AG09319 (cell line): ENCODE measurements around the gene MTHFD1L.

Experiments
- DNase-seq: peaks from one replicate; pipeline ENCODE4 v3.0.0-alpha.2; 2010; ENCODE audit warnings: low read depth; ENCODE audit errors: extremely low read depth
- TF ChIP-seq, protein P1 (sequence below): IDR thresholded peaks from 2 replicates; pipeline ENCODE4 v1.5.1; 2011; ENCODE audit warnings: low read depth, mild to moderate bottlenecking, inconsistent platforms, low read length, moderate library complexity

Gene MTHFD1L

DNA sequence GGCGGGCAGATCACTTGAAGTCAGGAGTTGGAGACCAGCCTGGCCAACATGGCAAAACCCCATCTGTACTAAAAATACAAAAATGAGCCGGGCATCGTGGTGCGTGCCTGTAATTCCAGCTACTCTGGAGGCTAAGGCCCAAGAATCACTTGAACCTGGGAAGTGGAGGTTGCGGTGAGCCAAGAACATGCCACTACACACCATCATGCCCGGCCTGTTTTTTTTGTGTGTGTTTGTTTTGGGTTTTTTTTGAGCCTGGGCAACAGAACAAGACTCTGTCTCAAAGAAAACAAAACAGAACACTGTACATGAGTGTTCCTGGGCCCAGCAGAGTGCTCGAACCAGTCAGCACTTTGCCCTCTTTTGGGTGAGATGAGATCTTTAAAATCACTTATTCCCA lies 159.1 kb downstream of the MTHFD1L start:
- TF ChIP-seq, protein P1, sequence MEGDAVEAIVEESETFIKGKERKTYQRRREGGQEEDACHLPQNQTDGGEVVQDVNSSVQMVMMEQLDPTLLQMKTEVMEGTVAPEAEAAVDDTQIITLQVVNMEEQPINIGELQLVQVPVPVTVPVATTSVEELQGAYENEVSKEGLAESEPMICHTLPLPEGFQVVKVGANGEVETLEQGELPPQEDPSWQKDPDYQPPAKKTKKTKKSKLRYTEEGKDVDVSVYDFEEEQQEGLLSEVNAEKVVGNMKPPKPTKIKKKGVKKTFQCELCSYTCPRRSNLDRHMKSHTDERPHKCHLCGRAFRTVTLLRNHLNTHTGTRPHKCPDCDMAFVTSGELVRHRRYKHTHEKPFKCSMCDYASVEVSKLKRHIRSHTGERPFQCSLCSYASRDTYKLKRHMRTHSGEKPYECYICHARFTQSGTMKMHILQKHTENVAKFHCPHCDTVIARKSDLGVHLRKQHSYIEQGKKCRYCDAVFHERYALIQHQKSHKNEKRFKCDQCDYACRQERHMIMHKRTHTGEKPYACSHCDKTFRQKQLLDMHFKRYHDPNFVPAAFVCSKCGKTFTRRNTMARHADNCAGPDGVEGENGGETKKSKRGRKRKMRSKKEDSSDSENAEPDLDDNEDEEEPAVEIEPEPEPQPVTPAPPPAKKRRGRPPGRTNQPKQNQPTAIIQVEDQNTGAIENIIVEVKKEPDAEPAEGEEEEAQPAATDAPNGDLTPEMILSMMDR, result no peak
- no peak for DNase-seq

DNA sequence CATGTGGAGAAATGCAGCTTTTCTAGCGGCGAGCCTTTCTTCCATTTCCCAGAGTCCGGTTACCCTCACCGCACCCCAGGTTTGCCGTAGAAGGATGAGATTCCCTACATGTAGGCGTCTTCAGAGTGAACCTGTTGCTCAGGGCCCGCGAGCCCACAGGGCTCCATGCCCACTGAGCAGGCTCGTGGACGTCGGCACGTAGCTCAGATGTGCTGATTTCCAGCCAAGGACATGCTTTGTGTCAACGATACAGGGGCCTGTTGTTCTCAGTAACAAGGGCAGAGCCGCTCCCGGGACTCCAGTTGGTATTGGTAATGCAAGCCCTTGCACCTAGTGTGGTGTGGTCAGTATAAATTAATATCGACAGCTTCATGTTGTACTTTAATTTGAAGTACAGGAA lies 159.6 kb downstream of the MTHFD1L start:
- no peak for DNase-seq
- TF ChIP-seq, protein P1, result no peak

DNA sequence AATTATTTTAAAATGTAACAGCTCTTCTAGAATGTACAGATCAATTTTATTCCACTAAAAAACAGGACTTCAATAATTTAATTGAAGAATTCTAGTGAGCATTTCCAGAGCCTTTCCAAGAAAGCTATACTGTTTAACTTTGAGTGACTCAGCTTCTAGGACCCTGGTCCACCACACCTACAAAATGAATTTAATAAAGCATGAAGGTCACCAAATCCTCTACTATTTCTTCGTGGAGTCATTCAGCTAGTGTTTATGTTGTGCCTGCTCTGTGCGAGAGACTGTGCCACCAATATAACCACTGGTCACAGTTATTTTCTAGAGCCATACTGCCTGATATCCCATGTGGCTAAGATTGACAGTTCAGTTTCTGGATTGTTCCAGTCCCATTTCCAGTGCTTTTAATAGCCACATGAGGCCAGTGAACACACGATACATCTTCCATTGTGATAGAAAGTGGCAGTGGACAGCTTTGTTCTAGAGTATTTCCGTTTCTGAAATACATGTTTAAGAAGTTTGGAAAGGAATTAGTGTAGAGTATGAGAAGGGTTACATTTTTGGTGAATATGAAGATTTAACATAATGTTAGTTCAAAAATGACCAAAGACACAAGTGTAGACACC lies 160.7 kb downstream of the MTHFD1L start:
- TF ChIP-seq, protein P1, result no peak
- no peak for DNase-seq

DNA sequence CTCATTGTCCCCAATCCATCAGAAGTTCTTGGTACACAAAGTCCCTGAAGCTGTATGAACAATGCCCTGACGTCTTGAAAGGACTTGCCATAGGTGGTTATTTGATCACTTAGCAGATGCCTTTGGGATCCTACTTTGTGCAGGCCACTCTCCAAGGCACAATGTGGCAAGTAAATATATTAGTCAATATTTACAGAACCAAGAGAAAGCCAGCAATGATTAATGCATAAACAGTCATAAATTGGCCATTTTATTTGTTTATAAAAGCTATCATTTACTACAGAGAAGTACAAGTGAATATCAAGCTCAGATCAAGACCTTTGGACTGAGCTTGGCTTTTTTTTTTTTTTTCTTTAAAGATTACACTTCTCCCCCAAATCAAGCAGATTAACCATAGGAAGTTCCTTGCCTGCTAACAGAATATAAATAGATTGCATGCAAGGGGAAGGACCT lies 161.8 kb downstream of the MTHFD1L start:
- no peak for DNase-seq
- TF ChIP-seq, protein P1, result no peak

DNA sequence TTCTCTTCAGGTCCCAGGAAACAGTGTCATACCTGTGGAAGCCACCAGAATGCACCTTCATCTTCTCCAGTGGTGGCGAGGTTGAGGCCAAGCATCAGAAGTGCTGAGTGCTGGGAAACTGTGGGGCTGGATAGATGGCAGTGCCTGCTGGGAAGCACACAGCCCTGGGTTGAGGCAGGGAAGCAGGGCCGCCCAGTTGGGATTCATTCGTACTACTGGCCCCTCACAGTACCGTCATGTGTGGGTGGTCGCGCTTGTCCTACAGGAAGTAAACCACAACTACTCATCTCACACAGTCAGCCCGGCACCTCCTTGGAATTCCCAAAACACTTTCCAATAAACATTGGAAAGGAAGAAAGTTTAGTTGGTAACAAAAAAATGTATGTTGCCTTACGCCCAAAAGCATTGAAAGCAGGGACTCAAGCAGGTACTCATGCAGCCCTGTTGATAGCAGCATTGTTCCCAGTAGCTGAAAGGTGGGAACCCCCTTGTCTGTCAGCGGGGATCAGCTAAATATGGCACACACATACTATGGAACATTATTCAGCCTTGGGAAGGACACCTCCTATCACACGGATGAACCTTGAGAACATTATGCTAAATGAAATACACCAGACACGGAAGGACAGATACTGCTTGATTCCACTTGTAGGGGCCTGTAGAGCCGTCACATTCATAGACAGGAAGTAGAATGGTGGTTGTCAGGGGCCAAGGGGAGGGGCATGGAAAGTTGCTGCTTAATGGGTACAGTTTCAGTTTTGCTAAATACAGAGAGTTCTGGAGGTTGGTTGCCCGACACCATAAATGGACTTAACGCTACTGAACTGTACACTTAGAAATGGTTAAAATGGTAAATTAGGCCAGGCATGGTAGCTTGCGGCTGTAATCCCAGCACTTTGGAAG lies 162.7 kb downstream of the MTHFD1L start:
- no peak for DNase-seq
- TF ChIP-seq, protein P1, result no peak

GRCh38 chr6:151029970-151030369 lies 164.5 kb downstream of the MTHFD1L start:
- TF ChIP-seq, protein P1, result no peak

DNA sequence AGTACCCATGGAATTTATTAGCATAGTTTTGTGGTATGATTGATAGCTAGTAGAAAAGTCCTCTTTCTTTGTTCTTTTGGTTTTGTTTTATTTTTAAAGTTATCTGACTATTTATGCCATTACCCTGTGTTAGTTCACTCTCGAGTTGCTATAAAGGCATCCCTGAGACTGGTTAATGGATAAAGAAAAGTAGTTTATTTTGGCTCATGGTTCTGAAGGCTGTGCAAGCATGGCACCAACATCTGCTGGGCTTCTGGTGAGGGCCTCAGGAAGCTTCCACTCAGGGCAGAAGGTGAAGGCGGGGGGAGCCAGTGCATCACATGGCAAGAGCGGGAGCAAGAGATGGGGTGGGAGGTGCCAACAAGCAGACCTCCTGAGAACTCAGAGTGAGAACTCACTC lies 166.5 kb downstream of the MTHFD1L start:
- TF ChIP-seq, protein P1, result no peak
- DNase-seq, result no peak

More at GRCh38 chr6:151029970-151030369, 164.5 kb downstream of the MTHFD1L start:
- DNase-seq, result no peak
